GM18508 (cell line): Measurements from ENCODE around the gene ECT2.
"Not testable (repeated sequence)": the region's sequence is repeated elsewhere in the genome, so short reads cannot be mapped to it uniquely, and the experiment has no call there.

Experiments
- ATAC-seq: cut with Tn5 transposase; IDR thresholded peaks from one replicate; pipeline ENCODE4 v1.9.1; 2021; ENCODE audit warnings: moderate number of reproducible peaks; ENCODE audit not compliant: insufficient read depth, unreplicated experiment

ECT2 gene

GRCh38 chr3:172808969-172809546 lies 58.5 kb downstream of the ECT2 start:
- ATAC-seq: no peak

DNA sequence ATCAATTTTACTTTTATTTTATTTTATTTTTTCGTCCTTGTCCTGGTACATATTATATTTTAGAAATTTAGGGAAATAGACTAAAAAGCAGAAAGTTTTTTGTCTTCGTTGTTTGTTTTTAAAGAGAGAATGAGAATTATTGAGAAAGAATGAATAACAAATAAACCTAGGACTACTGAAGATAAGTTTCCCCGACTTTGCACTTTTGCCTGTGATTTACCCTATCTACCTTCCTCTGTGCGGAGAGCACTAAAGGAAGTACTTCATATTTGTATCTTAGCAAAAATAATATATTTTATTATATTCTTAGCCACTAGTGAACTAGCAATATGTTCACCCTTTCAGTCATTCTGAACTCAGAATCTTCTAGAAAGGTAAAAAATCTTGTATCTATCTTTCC lies 60.6 kb downstream of the ECT2 start:
- no peak for ATAC-seq

- no peak for ATAC-seq
These were observed 62.9 kb downstream of the ECT2 start for GRCh38 chr3:172813462-172813861.

- ATAC-seq: no peak
These were observed 64.2 kb downstream of the ECT2 start for GRCh38 chr3:172814738-172815137.

GRCh38 chr3:172815857-172816256 lies 65.3 kb downstream of the ECT2 start:
- ATAC-seq: no peak

- ATAC-seq: no peak
These were observed 65.8 kb downstream of the ECT2 start for GRCh38 chr3:172816281-172816680.

- ATAC-seq: no peak
These were observed 66.4 kb downstream of the ECT2 start for GRCh38 chr3:172816968-172817367.

GRCh38 chr3:172820492-172820891 lies 70.0 kb downstream of the ECT2 start:
- ATAC-seq: no peak

GRCh38 chr3:172824229-172824628 lies 73.7 kb downstream of the ECT2 start:
- no peak for ATAC-seq

- not testable (repeated sequence) for ATAC-seq
These were observed 76.7 kb downstream of the ECT2 start for GRCh38 chr3:172827231-172827630.

DNA sequence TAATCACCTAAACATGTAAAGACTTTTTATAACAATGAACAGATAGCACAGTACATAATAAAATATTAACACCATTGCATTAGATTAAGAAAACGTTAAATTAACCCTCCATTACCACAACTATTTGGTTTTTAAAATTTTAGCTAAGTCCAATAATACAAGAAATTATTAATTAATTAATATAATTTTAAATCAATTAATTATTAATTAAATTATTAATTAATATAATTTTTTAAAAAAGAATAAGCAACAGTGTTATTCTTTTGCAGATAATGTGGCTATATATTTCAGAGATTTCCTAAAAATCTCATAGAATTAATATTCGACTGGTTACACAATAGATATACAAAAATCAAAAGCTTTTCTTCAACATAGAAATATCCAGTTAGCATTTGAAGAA lies 82.5 kb downstream of the ECT2 start:
- no peak for ATAC-seq

GRCh38 chr3:172836390-172836997 lies 86.0 kb downstream of the ECT2 start:
- peak; percentile 55 for ATAC-seq

- ATAC-seq: no peak
These were observed 89.2 kb downstream of the ECT2 start for GRCh38 chr3:172839679-172840078.

- ATAC-seq: no peak
These were observed 89.9 kb downstream of the ECT2 start for GRCh38 chr3:172840463-172840862.

DNA sequence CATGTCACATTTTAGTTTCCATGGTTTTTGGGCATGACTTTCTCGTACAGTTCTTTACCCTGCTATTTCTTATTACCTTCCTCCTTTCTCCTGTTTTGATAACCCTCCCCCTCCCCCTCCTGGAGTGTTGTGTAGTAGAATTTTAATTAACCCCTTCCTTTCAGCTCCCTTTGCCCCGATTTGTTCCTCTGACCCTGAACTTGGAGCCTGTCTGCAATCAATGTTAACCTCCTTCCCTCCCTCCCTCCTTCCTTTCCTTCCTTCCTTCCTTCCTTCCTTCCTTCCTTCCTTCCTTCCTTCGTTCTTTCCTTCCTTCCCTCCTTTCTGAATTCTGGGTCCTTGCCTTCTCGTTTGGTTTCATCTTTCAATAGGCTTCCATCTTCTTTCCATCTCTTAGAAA lies 90.4 kb downstream of the ECT2 start:
- no peak for ATAC-seq

- ATAC-seq: no peak
These were observed 93.9 kb downstream of the ECT2 start for GRCh38 chr3:172844428-172844827.

DNA sequence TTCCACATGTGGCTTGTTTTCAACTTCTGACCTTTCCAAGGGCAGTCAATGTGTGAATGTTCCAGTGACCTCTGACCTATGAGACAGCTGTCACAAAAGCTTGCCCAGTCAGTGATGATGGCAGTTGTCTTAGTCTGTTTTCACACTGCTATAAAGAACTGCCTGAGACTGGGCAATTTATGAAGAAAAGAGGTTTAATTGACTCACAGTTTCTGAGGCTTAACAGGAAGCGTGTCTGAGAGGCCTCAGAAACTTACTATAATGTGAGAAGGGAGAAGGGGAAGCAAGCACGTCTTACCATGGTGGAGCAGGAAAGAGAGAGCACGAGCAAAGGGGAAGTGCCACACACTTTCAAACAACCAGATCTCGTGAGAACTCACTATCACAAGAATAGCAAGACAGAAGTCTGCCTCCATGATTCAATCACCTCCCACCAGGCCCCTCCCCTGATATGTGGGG lies 95.6 kb downstream of the ECT2 start:
- ATAC-seq: peak; percentile 73

DNA sequence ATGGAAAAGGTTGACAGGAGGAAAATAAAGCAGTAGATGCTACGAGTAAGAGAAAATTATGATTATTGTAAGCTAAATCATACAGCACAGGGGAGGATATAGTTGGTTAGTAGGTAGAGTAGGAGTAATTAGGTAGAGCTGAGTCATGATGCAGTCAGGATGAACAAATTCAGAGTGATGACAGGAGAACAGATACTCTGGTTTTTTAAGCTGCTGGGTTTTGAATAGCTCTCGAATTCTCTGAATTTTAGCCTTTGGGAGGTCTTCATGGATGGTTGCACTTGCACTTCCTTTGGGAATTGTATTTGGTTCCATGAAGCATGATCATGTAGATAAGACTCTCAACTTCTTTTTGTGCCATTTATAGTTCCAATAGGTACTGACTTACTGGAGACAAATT lies 96.2 kb downstream of the ECT2 start:
- no peak for ATAC-seq

- ATAC-seq: no peak
These were observed 96.8 kb downstream of the ECT2 start for GRCh38 chr3:172847292-172847691.

GRCh38 chr3:172848910-172849309 lies 98.4 kb downstream of the ECT2 start:
- no peak for ATAC-seq

DNA sequence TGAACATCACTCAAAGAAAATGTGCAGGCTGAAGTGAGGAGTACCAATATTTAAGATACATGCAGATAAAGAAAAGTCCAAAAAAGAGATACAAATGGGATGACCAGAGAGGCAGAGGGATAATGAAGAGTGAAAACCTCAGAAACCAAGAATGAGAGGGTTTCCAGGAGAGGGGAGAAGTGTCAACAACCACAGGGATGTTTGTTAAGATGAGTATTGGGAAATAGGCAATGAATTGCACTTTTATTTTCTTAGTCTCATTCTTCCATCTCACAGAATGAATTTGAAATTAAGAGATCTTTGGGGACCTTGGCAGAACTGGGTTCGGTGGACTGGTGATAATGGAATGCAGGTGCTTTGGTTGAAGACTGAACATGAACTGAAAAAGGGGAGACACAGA lies 102.5 kb downstream of the ECT2 start:
- ATAC-seq: no peak

DNA sequence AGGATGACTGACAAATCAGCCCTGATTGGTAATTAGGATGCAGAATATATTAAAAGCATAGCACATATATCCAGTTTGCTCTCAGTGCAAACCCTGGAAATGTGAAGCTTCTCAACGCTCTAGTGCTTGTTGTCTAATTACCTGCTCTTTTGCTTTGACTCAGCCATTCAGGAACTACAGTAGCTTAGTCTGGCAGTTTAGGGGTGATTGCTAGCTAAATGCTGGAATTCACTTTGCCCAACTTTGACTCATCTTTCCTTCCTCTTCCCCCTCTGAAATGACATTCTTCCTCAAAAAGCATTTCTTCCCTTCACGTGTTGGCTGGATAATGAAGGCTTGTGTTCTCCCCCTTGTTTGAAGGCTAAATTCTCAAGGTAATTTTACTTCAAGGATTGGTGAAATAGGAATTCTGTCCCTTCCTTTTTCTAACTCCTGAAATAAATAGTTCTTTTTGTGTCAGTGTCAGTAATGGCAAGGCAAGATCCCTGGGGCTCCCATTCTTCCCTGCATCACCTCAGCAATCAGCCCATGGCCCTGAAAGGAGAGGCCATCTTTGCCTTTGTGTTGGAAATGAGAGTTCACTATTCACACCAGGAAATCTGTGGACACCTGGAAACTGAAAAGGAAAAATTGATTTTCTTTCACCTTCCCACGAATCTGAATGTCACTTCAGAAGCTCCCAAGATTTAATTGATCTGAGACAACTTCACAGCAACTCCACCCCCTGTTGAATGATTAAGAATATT lies 103.6 kb downstream of the ECT2 start:
- no peak for ATAC-seq
